Measurements from ENCODE around the gene CALN1. TPM values are rescaled to one million over a fixed set of nuclear protein-coding genes. Genes with fewer than 3 reads are reported as not detected.

The CALN1 gene
- total RNA-seq, 1 experiment from 2014 or later = not detected

DNA sequence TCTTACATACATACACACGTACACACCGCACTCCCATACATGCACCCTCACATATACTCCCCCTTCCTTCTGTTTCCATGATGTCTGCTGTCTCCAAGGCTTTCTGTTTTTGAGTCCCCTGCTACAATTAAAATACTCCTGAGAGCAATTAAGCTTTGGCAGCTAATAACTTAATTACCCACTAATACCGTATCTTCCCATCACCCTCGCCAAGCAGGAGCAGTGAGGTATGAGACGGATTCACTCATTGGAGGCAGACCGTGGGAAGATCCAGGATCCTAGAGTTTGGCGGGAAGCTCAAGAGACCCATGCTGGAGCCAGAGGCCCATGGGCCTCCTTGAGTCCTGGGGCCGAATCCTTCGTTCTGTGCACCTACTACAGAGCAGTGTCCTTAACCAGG, 1.7 kb upstream of the CALN1 start:
- Histone ChIP-seq H3K4me3 (ENCODE audit: low read depth, low read length) (no peak overlapping the region), H3K4me1 (no peaks in the 10 kb centered on the region), H3K9me3 (no peaks in the 10 kb centered on the region), H3K36me3 (ENCODE audit: control insufficient read depth, insufficient read depth, low read length) (no peaks in the 10 kb centered on the region), H3K27me3 (replicated peaks; ENCODE audit: control insufficient read depth, insufficient read depth, low read length) (no peaks in the 10 kb centered on the region)
- Mint-ChIP-seq H3K27ac (ENCODE audit: unreplicated experiment) (no peak overlapping the region), H3K36me3 (ENCODE audit: insufficient read depth, unreplicated experiment) (no peaks in the 10 kb centered on the region), H3K4me1 (ENCODE audit: low read depth, unreplicated experiment) (no peaks in the 10 kb centered on the region), H3K9me3 (ENCODE audit: unreplicated experiment) (no peaks in the 10 kb centered on the region), H3K27me3 (ENCODE audit: insufficient read depth, unreplicated experiment) (no peaks in the 10 kb centered on the region), H3K4me3 (ENCODE audit: unreplicated experiment) (no peak overlapping the region)
- POLR2A ChIA-PET = no interaction called here
- BruUV-seq (replicated peaks) = no TSS peak
- TF ChIP-seq, protein P1, sequence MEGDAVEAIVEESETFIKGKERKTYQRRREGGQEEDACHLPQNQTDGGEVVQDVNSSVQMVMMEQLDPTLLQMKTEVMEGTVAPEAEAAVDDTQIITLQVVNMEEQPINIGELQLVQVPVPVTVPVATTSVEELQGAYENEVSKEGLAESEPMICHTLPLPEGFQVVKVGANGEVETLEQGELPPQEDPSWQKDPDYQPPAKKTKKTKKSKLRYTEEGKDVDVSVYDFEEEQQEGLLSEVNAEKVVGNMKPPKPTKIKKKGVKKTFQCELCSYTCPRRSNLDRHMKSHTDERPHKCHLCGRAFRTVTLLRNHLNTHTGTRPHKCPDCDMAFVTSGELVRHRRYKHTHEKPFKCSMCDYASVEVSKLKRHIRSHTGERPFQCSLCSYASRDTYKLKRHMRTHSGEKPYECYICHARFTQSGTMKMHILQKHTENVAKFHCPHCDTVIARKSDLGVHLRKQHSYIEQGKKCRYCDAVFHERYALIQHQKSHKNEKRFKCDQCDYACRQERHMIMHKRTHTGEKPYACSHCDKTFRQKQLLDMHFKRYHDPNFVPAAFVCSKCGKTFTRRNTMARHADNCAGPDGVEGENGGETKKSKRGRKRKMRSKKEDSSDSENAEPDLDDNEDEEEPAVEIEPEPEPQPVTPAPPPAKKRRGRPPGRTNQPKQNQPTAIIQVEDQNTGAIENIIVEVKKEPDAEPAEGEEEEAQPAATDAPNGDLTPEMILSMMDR (IDR thresholded peaks at IDR 0.05; ENCODE audit: insufficient read depth in 1 of 2, low read depth in 1 of 2, low read length in 1 of 2, severe bottlenecking in 1 of 2, unreplicated experiment in 1 of 2) = no peak
- intact Hi-C loops (cut with micrococcal nuclease; ENCODE audit: unreplicated experiment) = no loop called here
- CTCF ChIA-PET = no interaction called here
- DNase-seq = no peak

- CTCF ChIA-PET = no interaction called here
- Histone ChIP-seq H3K36me3 (ENCODE audit: control insufficient read depth, insufficient read depth, low read length) (no peaks in the 10 kb centered on the region), H3K9me3 (no peaks in the 10 kb centered on the region), H3K27me3 (replicated peaks; ENCODE audit: control insufficient read depth, insufficient read depth, low read length) (no peaks in the 10 kb centered on the region), H3K4me1 (no peaks in the 10 kb centered on the region), H3K4me3 (ENCODE audit: low read depth, low read length) (no peak overlapping the region)
- no peak for DNase-seq
- H3K9me3 Mint-ChIP-seq (ENCODE audit: unreplicated experiment) = no peaks in the 10 kb centered on the region
- TF ChIP-seq, protein P1 (IDR thresholded peaks at IDR 0.05; ENCODE audit: insufficient read depth in 1 of 2, low read depth in 1 of 2, low read length in 1 of 2, severe bottlenecking in 1 of 2, unreplicated experiment in 1 of 2) = no peak
- BruUV-seq (replicated peaks) = no TSS peak
- H3K27me3 Mint-ChIP-seq (ENCODE audit: insufficient read depth, unreplicated experiment) = no peaks in the 10 kb centered on the region
- intact Hi-C loops (cut with micrococcal nuclease; ENCODE audit: unreplicated experiment) = no loop called here
- H3K4me3 Mint-ChIP-seq (ENCODE audit: unreplicated experiment) = no peak overlapping the region
- H3K27ac Mint-ChIP-seq (ENCODE audit: unreplicated experiment) = no peak overlapping the region
- POLR2A ChIA-PET = no interaction called here
- H3K36me3 Mint-ChIP-seq (ENCODE audit: insufficient read depth, unreplicated experiment) = no peaks in the 10 kb centered on the region
- H3K4me1 Mint-ChIP-seq (ENCODE audit: low read depth, unreplicated experiment) = no peaks in the 10 kb centered on the region
Observed at GRCh38 chr7:72413290-72413689, 1.2 kb upstream of the CALN1 start.

DNA sequence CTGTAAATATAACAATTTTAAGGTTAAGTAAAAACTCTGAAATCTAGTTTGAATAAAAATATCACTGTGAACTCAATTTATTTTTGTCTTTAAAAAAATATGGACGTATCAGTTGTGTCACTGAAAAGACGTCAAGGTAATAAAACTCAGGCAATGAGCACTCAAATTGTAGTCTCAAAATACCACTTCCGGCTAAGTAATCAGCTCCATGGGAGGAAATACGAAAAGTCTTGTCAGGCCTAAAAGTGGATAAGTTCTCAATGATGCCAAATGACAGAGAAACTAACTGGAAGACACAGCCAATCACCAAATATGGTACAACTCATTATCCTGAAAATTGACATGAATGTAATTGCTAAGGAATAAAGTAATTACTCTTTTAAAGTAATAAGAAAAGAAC, 719 bp downstream of the CALN1 start:
- TF ChIP-seq, protein P1 (IDR thresholded peaks at IDR 0.05; ENCODE audit: insufficient read depth in 1 of 2, low read depth in 1 of 2, low read length in 1 of 2, severe bottlenecking in 1 of 2, unreplicated experiment in 1 of 2) = no peak
- no peaks in the 10 kb centered on the region for H3K9me3 ChIP-seq
- no peaks in the 10 kb centered on the region for H3K27me3 ChIP-seq (replicated peaks; ENCODE audit: control insufficient read depth, insufficient read depth, low read length)
- POLR2A ChIA-PET = no interaction called here
- H3K4me1 ChIP-seq = no peaks in the 10 kb centered on the region
- Mint-ChIP-seq H3K9me3 (ENCODE audit: unreplicated experiment) (no peaks in the 10 kb centered on the region), H3K27ac (ENCODE audit: unreplicated experiment) (no peak overlapping the region), H3K36me3 (ENCODE audit: insufficient read depth, unreplicated experiment) (no peaks in the 10 kb centered on the region), H3K27me3 (ENCODE audit: insufficient read depth, unreplicated experiment) (no peaks in the 10 kb centered on the region), H3K4me1 (ENCODE audit: low read depth, unreplicated experiment) (no peaks in the 10 kb centered on the region), H3K4me3 (ENCODE audit: unreplicated experiment) (no peak overlapping the region)
- no TSS peak for BruUV-seq (replicated peaks)
- CTCF ChIA-PET = no interaction called here
- DNase-seq = no peak
- intact Hi-C loops (cut with micrococcal nuclease; ENCODE audit: unreplicated experiment) = no loop called here
- H3K36me3 ChIP-seq (ENCODE audit: control insufficient read depth, insufficient read depth, low read length) = no peaks in the 10 kb centered on the region
- H3K4me3 ChIP-seq (ENCODE audit: low read depth, low read length) = no peak overlapping the region

All from Caco-2 (cell line).